Neutrophil (primary cell): ENCODE measurements around the gene OR2G3.

Source experiments
- H3K27ac ChIP-seq: fragments of 200-600 bp; sonication (generic); 2 replicates; pipeline ENCODE4 v1.5.1; 2016; ENCODE audit warnings: mild to moderate bottlenecking, moderate library complexity
- H3K27me3 ChIP-seq: fragments of 200-600 bp; sonication (generic); 2 replicates; pipeline ENCODE4 v1.6.0; 2016; ENCODE audit warnings: mild to moderate bottlenecking
- H3K36me3 ChIP-seq: fragments of 200-600 bp; sonication (generic); 2 replicates; pipeline ENCODE4 v1.5.1; 2017
- H3K4me1 ChIP-seq, 2 experiments: fragments of 200-600 bp in 1 of 2; sonication (generic) in 1 of 2; 1 replicate in 1 of 2; 2 replicates in 1 of 2; pipeline versions ENCODE4 v1.5.1 to v1.6.1; 2013 to 2016; ENCODE audit warnings: low read depth in 1 of 2, low read length in 1 of 2, mild to moderate bottlenecking in 1 of 2, moderate library complexity in 1 of 2; ENCODE audit not compliant: control insufficient read depth in 1 of 2, insufficient read depth in 1 of 2
- H3K4me3 ChIP-seq, 2 experiments: fragments of 200-600 bp in 1 of 2; sonication (generic) in 1 of 2; 1 replicate in 1 of 2; 2 replicates in 1 of 2; pipeline ENCODE4 v1.5.1; 2013 to 2016; ENCODE audit warnings: low read depth in 1 of 2, low read length in 1 of 2, mild to moderate bottlenecking in 1 of 2, moderate library complexity in 1 of 2
- H3K9me3 ChIP-seq: fragments of 200-600 bp; sonication (generic); 2 replicates; pipeline ENCODE4 v1.5.1; 2016
- CTCF ChIP-seq: fragments of 200-600 bp; sonication (generic); IDR thresholded peaks from 2 replicates; pipeline ENCODE4 v1.5.1; 2016; ENCODE audit warnings: antibody characterized with exemption

Gene OR2G3

GRCh38 chr1:247574664-247575063, 30.7 kb upstream of the OR2G3 start:
- Histone ChIP-seq H3K27me3 (no peaks in the 10 kb centered on the region), H3K36me3 (no peaks in the 10 kb centered on the region), H3K4me3 (no peak overlapping the region), H3K9me3 (no peaks in the 10 kb centered on the region), H3K4me1 (peaks cover 0 to 5% of the 10 kb centered on the region in 2 experiments), H3K27ac (no peak overlapping the region)
- no peak for TF ChIP-seq CTCF

GRCh38 chr1:247576514-247576913, 28.9 kb upstream of the OR2G3 start:
- TF ChIP-seq CTCF: no peak
- H3K36me3 ChIP-seq: no peaks in the 10 kb centered on the region
- no peaks in the 10 kb centered on the region for H3K9me3 ChIP-seq
- H3K4me1 ChIP-seq: peaks cover 0 to 5% of the 10 kb centered on the region in 2 experiments
- no peaks in the 10 kb centered on the region for H3K27me3 ChIP-seq
- H3K4me3 ChIP-seq: no peak overlapping the region
- H3K27ac ChIP-seq: no peak overlapping the region

- H3K27ac ChIP-seq: no peak overlapping the region
- no peak overlapping the region for H3K4me3 ChIP-seq
- TF ChIP-seq CTCF: no peak
- no peaks in the 10 kb centered on the region for H3K27me3 ChIP-seq
- H3K4me1 ChIP-seq: peaks cover 0 to 5% of the 10 kb centered on the region in 2 experiments
- no peaks in the 10 kb centered on the region for H3K36me3 ChIP-seq
- H3K9me3 ChIP-seq: no peaks in the 10 kb centered on the region
Observed at GRCh38 chr1:247578946-247579460, 26.4 kb upstream of the OR2G3 start.

- no peak within 1 kb of the TSS for H3K27ac ChIP-seq
- H3K4me1 ChIP-seq: no peaks in the 10 kb centered on the region
- no peaks in the 10 kb centered on the region for H3K27me3 ChIP-seq
- no peaks in the 10 kb centered on the region for H3K36me3 ChIP-seq
- no peaks in the 10 kb centered on the region for H3K9me3 ChIP-seq
- TF ChIP-seq CTCF: no peak
- H3K4me3 ChIP-seq: no peak within 1 kb of the TSS
Observed at GRCh38 chr1:247588060-247588459, 17.3 kb upstream of the OR2G3 start, which contains the start of gene OR2G2. Gene OR2G2 (plus strand): TSS chr1:247588360. CDS start chr1:247588360, 0 bp downstream.

GRCh38 chr1:247613405-247613804, 8.0 kb downstream of the OR2G3 start:
- Histone ChIP-seq H3K4me3 (no peak overlapping the region), H3K36me3 (no peaks in the 10 kb centered on the region), H3K27ac (no peak overlapping the region), H3K9me3 (no peaks in the 10 kb centered on the region), H3K4me1 (no peaks in the 10 kb centered on the region), H3K27me3 (no peaks in the 10 kb centered on the region)
- no peak for TF ChIP-seq CTCF

GRCh38 chr1:247614625-247615024, 9.2 kb downstream of the OR2G3 start:
- Histone ChIP-seq H3K4me1 (no peaks in the 10 kb centered on the region), H3K27me3 (no peaks in the 10 kb centered on the region), H3K9me3 (no peaks in the 10 kb centered on the region), H3K27ac (no peak overlapping the region), H3K36me3 (no peaks in the 10 kb centered on the region), H3K4me3 (no peak overlapping the region)
- no peak for TF ChIP-seq CTCF
